H9 (cell line): ENCODE measurements around the gene MAST1. TPM values are rescaled to one million over a fixed set of nuclear protein-coding genes. Genes with fewer than 3 reads are reported as not detected.
"Not testable (repeated sequence)": the region's sequence is repeated elsewhere in the genome, so short reads cannot be mapped to it uniquely, and the experiment has no call there.

ENCODE experiments used
- DNase-seq: peaks from one replicate; pipeline ENCODE4 v3.0.0-alpha.2; 2017
- H2AFZ ChIP-seq: one replicate; pipeline ENCODE4 v1.6.1; 2013; ENCODE audit warnings: mild to moderate bottlenecking, low read length, control low read depth, moderate library complexity
- H2AK5ac ChIP-seq: 2 replicates; pipeline ENCODE4 v1.6.1; 2013; ENCODE audit warnings: low read length, control low read depth, mixed read lengths; ENCODE audit not compliant: insufficient read length
- H2BK120ac ChIP-seq: one replicate; pipeline ENCODE4 v1.6.1; 2013; ENCODE audit warnings: low read depth, mild to moderate bottlenecking, low read length, control low read depth, inconsistent platforms; ENCODE audit not compliant: poor library complexity, severe bottlenecking
- H2BK12ac ChIP-seq: 2 replicates; pipeline ENCODE4 v1.6.1; 2013; ENCODE audit warnings: low read length, control low read depth, mixed read lengths, low read depth; ENCODE audit not compliant: insufficient read length
- H2BK15ac ChIP-seq: 2 replicates; pipeline ENCODE4 v1.6.1; 2013; ENCODE audit warnings: low read depth, low read length, control low read depth
- H2BK20ac ChIP-seq: one replicate; pipeline ENCODE4 v1.6.1; 2013; ENCODE audit warnings: low read depth, mild to moderate bottlenecking, low read length, control low read depth, inconsistent platforms; ENCODE audit not compliant: poor library complexity, severe bottlenecking
- H2BK5ac ChIP-seq: 2 replicates; pipeline ENCODE4 v1.6.1; 2013; ENCODE audit warnings: low read length, control low read depth, mixed read lengths; ENCODE audit not compliant: insufficient read length
- H3K14ac ChIP-seq: 2 replicates; pipeline ENCODE4 v1.6.1; 2013; ENCODE audit warnings: low read length, control low read depth; ENCODE audit not compliant: insufficient read depth
- H3K18ac ChIP-seq: 2 replicates; pipeline ENCODE4 v1.6.1; 2013; ENCODE audit warnings: low read depth, mild to moderate bottlenecking, mixed read lengths, low read length, control low read depth; ENCODE audit not compliant: insufficient read length
- H3K23ac ChIP-seq: 2 replicates; pipeline ENCODE4 v1.6.1; 2013; ENCODE audit warnings: low read length, control low read depth, mixed read lengths, low read depth; ENCODE audit not compliant: insufficient read length
- H3K23me2 ChIP-seq: 2 replicates; pipeline ENCODE4 v1.6.1; 2013; ENCODE audit warnings: low read depth, mild to moderate bottlenecking, mixed read lengths, low read length, control low read depth; ENCODE audit not compliant: insufficient read length, poor library complexity, severe bottlenecking
- H3K27ac ChIP-seq: 2 replicates; pipeline ENCODE4 v1.5.1; 2013; ENCODE audit warnings: low read length, control low read depth, mixed read lengths, low read depth; ENCODE audit not compliant: insufficient read length
- H3K27me3 ChIP-seq: 2 replicates; pipeline ENCODE4 v1.6.1; 2013; ENCODE audit warnings: low read length, control low read depth, inconsistent platforms; ENCODE audit not compliant: insufficient read depth
- H3K4ac ChIP-seq: 2 replicates; pipeline ENCODE4 v1.6.1; 2013; ENCODE audit warnings: low read depth, mild to moderate bottlenecking, control low read depth, inconsistent platforms, low read length, moderate library complexity
- H3K4me1 ChIP-seq: 2 replicates; pipeline ENCODE4 v1.6.1; 2013; ENCODE audit warnings: low read length, control low read depth, inconsistent platforms; ENCODE audit not compliant: insufficient read depth
- H3K4me2 ChIP-seq: 2 replicates; pipeline ENCODE4 v1.6.1; 2013; ENCODE audit warnings: low read length, control low read depth, mixed read lengths; ENCODE audit not compliant: insufficient read length, insufficient read depth
- H3K56ac ChIP-seq: 2 replicates; pipeline ENCODE4 v1.6.1; 2013; ENCODE audit warnings: low read depth, mild to moderate bottlenecking, mixed read lengths, low read length, control low read depth; ENCODE audit not compliant: insufficient read length
- H3K79me1 ChIP-seq: 2 replicates; pipeline ENCODE4 v1.6.1; 2013; ENCODE audit warnings: low read depth, mild to moderate bottlenecking, moderate library complexity, low read length, control low read depth, inconsistent platforms; ENCODE audit not compliant: insufficient read depth, poor library complexity, severe bottlenecking
- H3K79me2 ChIP-seq: 2 replicates; pipeline ENCODE4 v1.6.1; 2013; ENCODE audit warnings: low read length, control low read depth, inconsistent platforms; ENCODE audit not compliant: insufficient read depth
- H3K9ac ChIP-seq: 2 replicates; pipeline ENCODE4 v1.6.1; 2013; ENCODE audit warnings: low read length, control low read depth, mixed read lengths; ENCODE audit not compliant: insufficient read length; ENCODE audit errors: extremely low read depth
- H3K9me3 ChIP-seq: one replicate; pipeline ENCODE4 v1.6.1; 2013; ENCODE audit warnings: low read depth, low read length, inconsistent platforms; ENCODE audit not compliant: control insufficient read depth
- H3T11ph ChIP-seq: one replicate; pipeline ENCODE4 v1.6.1; 2013; ENCODE audit warnings: mild to moderate bottlenecking, low read length, control low read depth, inconsistent platforms
- H4K20me1 ChIP-seq: one replicate; pipeline ENCODE4 v1.6.1; 2013; ENCODE audit not compliant: control insufficient read depth, insufficient read length, insufficient read depth
- H4K5ac ChIP-seq: 2 replicates; pipeline ENCODE4 v1.6.1; 2013; ENCODE audit warnings: low read depth, mild to moderate bottlenecking, mixed read lengths, low read length, control low read depth; ENCODE audit not compliant: insufficient read length
- H4K8ac ChIP-seq: replicated peaks from 2 replicates; pipeline ENCODE4 v1.6.1; 2013; ENCODE audit warnings: low read length, control low read depth, mixed read lengths, low read depth; ENCODE audit not compliant: insufficient read length
- H4K91ac ChIP-seq: 2 replicates; pipeline ENCODE4 v1.6.1; 2013; ENCODE audit warnings: low read depth, mild to moderate bottlenecking, moderate library complexity, mixed read lengths, low read length, control low read depth; ENCODE audit not compliant: insufficient read length
- H3K27ac Mint-ChIP-seq, 3 experiments: 2 replicates in 2 of 3; 3 replicates in 1 of 3; pipeline ENCODE4 v1.8.0; 2020 to 2021; ENCODE audit warnings: mixed read lengths in 3 of 3, mild to moderate bottlenecking in 1 of 3, moderate library complexity in 1 of 3
- H3K27me3 Mint-ChIP-seq: 2 replicates; pipeline ENCODE4 v1.8.0; 2021; ENCODE audit warnings: low read depth, mild to moderate bottlenecking, moderate library complexity, mixed read lengths
- H3K36me3 Mint-ChIP-seq, 3 experiments: 2 replicates in 2 of 3; 3 replicates in 1 of 3; pipeline ENCODE4 v1.8.0; 2020 to 2021; ENCODE audit warnings: low read depth in 3 of 3, mixed read lengths in 3 of 3; ENCODE audit not compliant: insufficient read depth in 1 of 3
- H3K4me1 Mint-ChIP-seq, 2 experiments: 2 replicates each; pipeline ENCODE4 v1.8.0; 2020; ENCODE audit warnings: mixed read lengths in 2 of 2
- H3K4me3 Mint-ChIP-seq, 2 experiments: 2 replicates in 1 of 2; 3 replicates in 1 of 2; pipeline ENCODE4 v1.8.0; 2020 to 2021; ENCODE audit warnings: mild to moderate bottlenecking in 2 of 2, mixed read lengths in 2 of 2, moderate library complexity in 1 of 2
- H3K9me3 Mint-ChIP-seq, 2 experiments: 2 replicates in 1 of 2; 3 replicates in 1 of 2; pipeline ENCODE4 v1.8.0; 2020; ENCODE audit warnings: mild to moderate bottlenecking in 2 of 2, mixed read lengths in 2 of 2, moderate library complexity in 1 of 2
- WGBS: extraction: QIAGEN DNeasy Blood & Tissue Kit; methylation state at CpG from one replicate; pipeline ENCODE4 v1.1.7; 2013; ENCODE audit warnings: missing lambda C conversion rate, low lambda C conversion rate, mixed read lengths; ENCODE audit not compliant: insufficient read length; ENCODE audit errors: extremely low coverage; 5-methylcytosine and 5-hydroxymethylcytosine counted together
- total RNA-seq: library from RNA; stranded (reverse); gene quantifications from 2 replicates; pipeline ENCODE4 v1.2.1, GENCODE V29; 2021
- TF ChIP-seq, protein P1 (sequence below): fragments of 200-600 bp; sonication (generic); conservative IDR thresholded peaks from 3 replicates; pipeline ENCODE4 v1.8.0; 2021; ENCODE audit warnings: antibody characterized with exemption, mild to moderate bottlenecking

MAST1 gene
- total RNA-seq, 1 experiment from 2014 or later, result 15.1 TPM

GRCh38 chr19:12913851-12914690 is 75.8 kb downstream of the MAST1 start:
- Mint-ChIP-seq H3K27ac (peak overlapping the region; percentile 86 to 99 (median 96)), H3K4me1 (peaks cover 20 to 30% of the 10 kb centered on the region in 2 experiments)
- H2AFZ ChIP-seq, result no peak overlapping the region

DNA sequence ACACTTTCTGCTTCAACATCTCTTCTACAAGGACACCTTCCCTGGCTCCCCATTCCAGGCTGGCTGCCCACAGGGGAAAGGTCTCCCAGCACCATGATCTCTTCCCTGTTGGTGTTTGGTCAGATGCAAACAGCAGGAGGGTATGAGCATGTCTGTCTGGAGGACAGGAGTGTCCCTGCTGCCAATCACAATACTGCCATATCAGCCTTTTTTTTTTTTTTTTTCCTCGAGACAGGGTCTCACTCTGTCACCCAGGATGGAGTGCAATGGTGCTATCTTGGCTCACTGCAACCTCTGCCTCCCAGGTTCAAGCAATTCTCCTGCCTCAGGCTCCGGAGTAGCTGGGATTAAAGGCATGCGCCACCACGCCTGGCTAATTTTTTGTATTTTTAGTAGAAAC is 77.5 kb downstream of the MAST1 start:
- not testable (repeated sequence) for H3T11ph ChIP-seq, H3K23ac ChIP-seq, H2BK12ac ChIP-seq, H2BK120ac ChIP-seq, H3K27ac Mint-ChIP-seq, H3K36me3 Mint-ChIP-seq, H4K8ac ChIP-seq, H3K79me1 ChIP-seq, H3K4ac ChIP-seq, H3K4me2 ChIP-seq, H3K4me1 ChIP-seq, H3K9ac ChIP-seq, H3K56ac ChIP-seq, DNase-seq, H3K9me3 Mint-ChIP-seq, H3K4me3 Mint-ChIP-seq, H3K27ac ChIP-seq, H2AFZ ChIP-seq, H4K5ac ChIP-seq, H2AK5ac ChIP-seq, H2BK15ac ChIP-seq, H2BK20ac ChIP-seq, H4K91ac ChIP-seq, H3K14ac ChIP-seq, H3K18ac ChIP-seq, H4K20me1 ChIP-seq, H3K79me2 ChIP-seq, H3K27me3 ChIP-seq, H3K9me3 ChIP-seq, H3K23me2 ChIP-seq, H2BK5ac ChIP-seq
- no CpG with 5 or more reads among the region's 4 CpGs for WGBS
- Mint-ChIP-seq H3K4me1 (peaks cover 20 to 28% of the 10 kb centered on the region in 2 experiments), H3K27me3 (peaks cover 24% of the 10 kb centered on the region)

More at GRCh38 chr19:12913851-12914690, 75.8 kb downstream of the MAST1 start:
- peak overlapping the region; percentile 31 for H3K18ac ChIP-seq
- TF ChIP-seq, protein P1, sequence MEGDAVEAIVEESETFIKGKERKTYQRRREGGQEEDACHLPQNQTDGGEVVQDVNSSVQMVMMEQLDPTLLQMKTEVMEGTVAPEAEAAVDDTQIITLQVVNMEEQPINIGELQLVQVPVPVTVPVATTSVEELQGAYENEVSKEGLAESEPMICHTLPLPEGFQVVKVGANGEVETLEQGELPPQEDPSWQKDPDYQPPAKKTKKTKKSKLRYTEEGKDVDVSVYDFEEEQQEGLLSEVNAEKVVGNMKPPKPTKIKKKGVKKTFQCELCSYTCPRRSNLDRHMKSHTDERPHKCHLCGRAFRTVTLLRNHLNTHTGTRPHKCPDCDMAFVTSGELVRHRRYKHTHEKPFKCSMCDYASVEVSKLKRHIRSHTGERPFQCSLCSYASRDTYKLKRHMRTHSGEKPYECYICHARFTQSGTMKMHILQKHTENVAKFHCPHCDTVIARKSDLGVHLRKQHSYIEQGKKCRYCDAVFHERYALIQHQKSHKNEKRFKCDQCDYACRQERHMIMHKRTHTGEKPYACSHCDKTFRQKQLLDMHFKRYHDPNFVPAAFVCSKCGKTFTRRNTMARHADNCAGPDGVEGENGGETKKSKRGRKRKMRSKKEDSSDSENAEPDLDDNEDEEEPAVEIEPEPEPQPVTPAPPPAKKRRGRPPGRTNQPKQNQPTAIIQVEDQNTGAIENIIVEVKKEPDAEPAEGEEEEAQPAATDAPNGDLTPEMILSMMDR, result no peak
- H3K79me2 ChIP-seq, result no peaks in the 10 kb centered on the region
- no peak overlapping the region for H3K4me2 ChIP-seq
- H3K27ac ChIP-seq, result no peak overlapping the region
- no peak overlapping the region for H2BK120ac ChIP-seq
- peaks cover 4% of the 10 kb centered on the region; the same call in 1 of the 2 replicates for H3K4me1 ChIP-seq
- H4K8ac ChIP-seq, result no peak overlapping the region
- Mint-ChIP-seq H3K36me3 (peaks cover 0 to 1% (median 0%) of the 10 kb centered on the region in 3 experiments; a peak in 2 of 7 replicates), H3K9me3 (peaks cover 7% of the 10 kb centered on the region in 2 experiments), H3K27me3 (peaks cover 20% of the 10 kb centered on the region), H3K4me3 (peak overlapping the region in 1 of 2 experiments; percentile 69; a peak in 3 of 5 replicates)
- H3K27me3 ChIP-seq, result peaks cover 5% of the 10 kb centered on the region; the same call in 1 of the 2 replicates
- H3K23ac ChIP-seq, result no peak overlapping the region
- no CpG with 5 or more reads among the region's 12 CpGs for WGBS
- no peak overlapping the region for H3T11ph ChIP-seq
- H2BK15ac ChIP-seq, result no peak overlapping the region
- no peak overlapping the region for H3K9ac ChIP-seq
- no peak overlapping the region for H4K5ac ChIP-seq
- no peak overlapping the region for H3K56ac ChIP-seq
- H2BK20ac ChIP-seq, result no peak overlapping the region
- H3K79me1 ChIP-seq, result no peaks in the 10 kb centered on the region
- H4K91ac ChIP-seq, result no peak overlapping the region
- no peak overlapping the region for H2BK12ac ChIP-seq
- H3K14ac ChIP-seq, result no peak overlapping the region
- DNase-seq, result no peak
- no peaks in the 10 kb centered on the region for H3K23me2 ChIP-seq
- no peaks in the 10 kb centered on the region for H3K9me3 ChIP-seq
- no peak overlapping the region for H2BK5ac ChIP-seq
- no peaks in the 10 kb centered on the region for H4K20me1 ChIP-seq
- no peak overlapping the region for H2AK5ac ChIP-seq
- H3K4ac ChIP-seq, result no peak overlapping the region
